Hepatocyte (in vitro differentiated cells): Measurements from ENCODE around the gene SLAIN2.

Experiments used
- EZH2 ChIP-seq: fragments of 200-600 bp; sonication (generic); IDR thresholded peaks from 2 replicates; pipeline ENCODE4 v1.6.1; 2016; ENCODE audit warnings: antibody characterized with exemption, mild to moderate bottlenecking, borderline replicate concordance
- TF ChIP-seq, protein P1 (sequence below): fragments of 200-600 bp; sonication (generic); IDR thresholded peaks from 2 replicates; pipeline ENCODE4 v1.5.1; 2016; ENCODE audit warnings: antibody characterized with exemption, mild to moderate bottlenecking; ENCODE audit not compliant: poor library complexity

- TF ChIP-seq EZH2: no peak
- TF ChIP-seq, protein P1, sequence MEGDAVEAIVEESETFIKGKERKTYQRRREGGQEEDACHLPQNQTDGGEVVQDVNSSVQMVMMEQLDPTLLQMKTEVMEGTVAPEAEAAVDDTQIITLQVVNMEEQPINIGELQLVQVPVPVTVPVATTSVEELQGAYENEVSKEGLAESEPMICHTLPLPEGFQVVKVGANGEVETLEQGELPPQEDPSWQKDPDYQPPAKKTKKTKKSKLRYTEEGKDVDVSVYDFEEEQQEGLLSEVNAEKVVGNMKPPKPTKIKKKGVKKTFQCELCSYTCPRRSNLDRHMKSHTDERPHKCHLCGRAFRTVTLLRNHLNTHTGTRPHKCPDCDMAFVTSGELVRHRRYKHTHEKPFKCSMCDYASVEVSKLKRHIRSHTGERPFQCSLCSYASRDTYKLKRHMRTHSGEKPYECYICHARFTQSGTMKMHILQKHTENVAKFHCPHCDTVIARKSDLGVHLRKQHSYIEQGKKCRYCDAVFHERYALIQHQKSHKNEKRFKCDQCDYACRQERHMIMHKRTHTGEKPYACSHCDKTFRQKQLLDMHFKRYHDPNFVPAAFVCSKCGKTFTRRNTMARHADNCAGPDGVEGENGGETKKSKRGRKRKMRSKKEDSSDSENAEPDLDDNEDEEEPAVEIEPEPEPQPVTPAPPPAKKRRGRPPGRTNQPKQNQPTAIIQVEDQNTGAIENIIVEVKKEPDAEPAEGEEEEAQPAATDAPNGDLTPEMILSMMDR: no peak
Observed at GRCh38 chr4:48375651-48376304, 34.4 kb downstream of the SLAIN2 start.
